ENCODE measurements around the gene ZNF416.

Gene ZNF416

DNA sequence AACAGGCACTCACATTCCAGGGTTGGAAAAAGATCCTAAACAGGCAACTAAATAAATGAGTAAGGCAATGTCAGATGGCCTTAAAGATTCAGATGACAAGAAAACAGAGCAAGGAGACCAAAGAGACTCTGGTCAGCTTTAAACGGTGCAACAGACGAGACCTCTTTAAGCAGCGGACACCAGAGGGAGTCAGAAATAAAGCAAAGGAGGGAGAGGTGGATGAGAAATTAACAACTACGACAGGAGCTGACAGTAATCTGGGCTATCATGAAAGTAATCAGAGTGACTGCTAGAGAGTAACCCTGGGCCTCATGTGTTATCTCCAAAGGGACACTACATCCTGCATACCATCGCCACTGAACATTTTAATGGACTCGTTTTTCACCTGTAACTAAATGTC, 20.2 kb downstream of the ZNF416 start:
- Histone ChIP-seq H3K4me1 (ENCODE audit: control insufficient read depth in 1 of 2, insufficient read depth in 2 of 2, low read length in 2 of 2) (peaks cover 11 to 17% of the 10 kb centered on the region in 2 donors), H3K27me3 (ENCODE audit: low read depth, low read length) (no peaks in the 10 kb centered on the region), H3K4me3 (ENCODE audit: low read depth in 1 of 2, low read length in 2 of 2) (peak overlapping the region; percentile 74 to 98), H3K27ac (ENCODE audit: low read length) (no peak overlapping the region), H3K36me3 (ENCODE audit: control insufficient read depth in 1 of 2, insufficient read depth in 2 of 2, low read length in 2 of 2) (peaks cover 27 to 30% of the 10 kb centered on the region in 2 donors), H3K9me3 (ENCODE audit: control insufficient read depth in 1 of 2, low read length in 2 of 2) (peaks cover 7 to 40% of the 10 kb centered on the region in 2 donors)

DNA sequence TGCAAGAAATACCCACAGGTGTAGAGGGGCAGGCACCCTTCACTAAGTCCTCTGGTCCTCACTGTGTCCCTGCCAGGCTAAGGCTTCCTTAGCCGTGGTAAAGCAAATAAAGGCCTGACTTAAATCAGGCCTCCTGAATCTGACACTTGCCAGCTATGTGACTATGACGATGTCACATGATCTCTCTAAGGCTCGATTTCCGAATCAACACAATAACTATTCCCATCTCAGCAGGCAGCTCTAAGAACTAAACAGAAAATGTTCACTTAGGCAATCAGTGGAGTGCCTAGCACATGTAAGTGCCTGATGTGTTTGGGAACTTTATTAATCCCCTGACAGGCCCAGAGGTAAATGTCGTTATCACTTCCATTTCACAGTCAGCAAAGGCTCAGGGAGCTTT, 21.1 kb downstream of the ZNF416 start:
- Histone ChIP-seq H3K27me3 (ENCODE audit: low read depth, low read length) (no peaks in the 10 kb centered on the region), H3K27ac (ENCODE audit: low read length) (no peak overlapping the region), H3K36me3 (ENCODE audit: control insufficient read depth in 1 of 2, insufficient read depth in 2 of 2, low read length in 2 of 2) (peaks cover 32 to 39% of the 10 kb centered on the region in 2 donors), H3K4me1 (ENCODE audit: control insufficient read depth in 1 of 2, insufficient read depth in 2 of 2, low read length in 2 of 2) (peaks cover 11 to 17% of the 10 kb centered on the region in 2 donors), H3K4me3 (ENCODE audit: low read depth in 1 of 2, low read length in 2 of 2) (peak overlapping the region; percentile 74 to 98), H3K9me3 (ENCODE audit: control insufficient read depth in 1 of 2, low read length in 2 of 2) (peaks cover 13 to 42% of the 10 kb centered on the region in 2 donors)

DNA sequence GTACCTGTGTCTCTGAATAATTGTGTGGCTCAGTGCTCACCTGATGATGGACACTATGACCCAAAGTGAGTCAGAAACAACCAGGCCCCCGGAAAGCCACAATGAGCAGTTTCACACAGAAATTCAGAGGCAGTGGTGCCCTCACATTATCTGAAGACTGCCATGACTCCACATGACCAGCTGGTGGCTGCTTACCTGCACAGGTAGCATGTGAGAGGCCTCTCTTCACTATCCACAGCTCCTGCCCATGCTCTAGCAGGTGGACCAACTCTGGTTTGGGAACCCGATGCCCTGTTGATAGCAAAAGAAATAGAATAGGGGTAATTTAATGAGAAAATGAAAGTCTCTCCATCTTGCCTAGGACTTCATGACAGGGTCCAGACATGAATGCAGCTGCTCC, 26.3 kb downstream of the ZNF416 start:
- Histone ChIP-seq H3K9me3 (ENCODE audit: control insufficient read depth in 1 of 2, low read length in 2 of 2) (peaks cover 51 to 87% of the 10 kb centered on the region in 2 donors), H3K4me1 (ENCODE audit: control insufficient read depth in 1 of 2, insufficient read depth in 2 of 2, low read length in 2 of 2) (no peaks in the 10 kb centered on the region), H3K27ac (ENCODE audit: low read length) (no peak overlapping the region), H3K4me3 (ENCODE audit: low read depth in 1 of 2, low read length in 2 of 2) (peak overlapping the region in 1 of 2 donors; percentile 38), H3K36me3 (ENCODE audit: control insufficient read depth in 1 of 2, insufficient read depth in 2 of 2, low read length in 2 of 2) (peaks cover 76 to 91% of the 10 kb centered on the region in 2 donors), H3K27me3 (ENCODE audit: low read depth, low read length) (no peaks in the 10 kb centered on the region)

DNA sequence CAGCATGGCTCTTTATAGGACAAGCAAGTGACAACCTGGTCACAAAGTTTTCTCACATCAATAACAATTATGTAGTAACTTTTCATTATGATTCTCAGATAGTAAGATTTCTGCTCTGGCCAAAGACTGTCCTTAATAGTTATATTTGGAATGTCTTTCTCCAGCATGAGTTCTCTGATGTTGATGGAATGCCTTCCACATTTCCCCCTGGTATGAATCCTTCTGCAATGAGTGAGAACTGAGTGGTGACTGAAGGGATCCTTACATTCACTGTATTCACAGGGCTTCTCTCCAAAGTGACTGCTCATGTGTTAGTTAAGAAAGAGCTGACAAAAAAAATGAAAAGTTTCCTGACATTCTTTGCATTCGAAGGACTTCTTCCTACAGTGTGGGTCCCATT, 32.2 kb downstream of the ZNF416 start:
- Histone ChIP-seq H3K4me3 (ENCODE audit: low read depth in 1 of 2, low read length in 2 of 2) (peak overlapping the region; percentile 27 to 67), H3K36me3 (ENCODE audit: control insufficient read depth in 1 of 2, insufficient read depth in 2 of 2, low read length in 2 of 2) (peaks cover 68 to 98% of the 10 kb centered on the region in 2 donors), H3K4me1 (ENCODE audit: control insufficient read depth in 1 of 2, insufficient read depth in 2 of 2, low read length in 2 of 2) (no peaks in the 10 kb centered on the region), H3K27ac (ENCODE audit: low read length) (no peak overlapping the region), H3K9me3 (ENCODE audit: control insufficient read depth in 1 of 2, low read length in 2 of 2) (peaks cover 79 to 93% of the 10 kb centered on the region in 2 donors), H3K27me3 (ENCODE audit: low read depth, low read length) (no peaks in the 10 kb centered on the region)

DNA sequence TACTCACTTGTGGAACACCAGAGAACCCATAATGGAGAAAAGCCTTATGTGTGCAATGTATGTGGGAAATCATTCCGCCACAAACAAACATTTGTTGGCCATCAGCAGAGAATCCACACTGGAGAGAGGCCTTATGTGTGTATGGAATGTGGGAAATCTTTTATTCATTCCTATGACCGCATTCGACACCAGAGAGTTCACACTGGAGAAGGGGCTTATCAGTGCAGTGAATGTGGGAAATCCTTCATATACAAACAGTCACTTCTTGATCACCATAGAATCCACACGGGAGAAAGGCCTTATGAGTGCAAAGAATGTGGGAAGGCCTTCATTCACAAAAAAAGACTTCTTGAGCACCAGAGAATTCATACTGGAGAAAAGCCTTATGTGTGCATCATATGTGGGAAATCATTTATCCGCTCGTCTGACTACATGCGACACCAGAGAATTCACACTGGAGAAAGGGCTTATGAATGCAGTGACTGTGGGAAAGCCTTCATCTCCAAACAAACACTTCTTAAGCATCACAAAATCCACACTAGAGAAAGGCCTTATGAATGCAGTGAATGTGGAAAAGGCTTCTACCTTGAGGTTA, 40.7 kb downstream of the ZNF416 start:
- Histone ChIP-seq H3K36me3 (ENCODE audit: control insufficient read depth in 1 of 2, insufficient read depth in 2 of 2, low read length in 2 of 2) (peaks cover 47 to 97% of the 10 kb centered on the region in 2 donors), H3K9me3 (ENCODE audit: control insufficient read depth in 1 of 2, low read length in 2 of 2) (peaks cover 82 to 90% of the 10 kb centered on the region in 2 donors), H3K27me3 (ENCODE audit: low read depth, low read length) (no peaks in the 10 kb centered on the region), H3K27ac (ENCODE audit: low read length) (no peak overlapping the region), H3K4me3 (ENCODE audit: low read depth in 1 of 2, low read length in 2 of 2) (peak overlapping the region; percentile 11 to 57), H3K4me1 (ENCODE audit: control insufficient read depth in 1 of 2, insufficient read depth in 2 of 2, low read length in 2 of 2) (no peaks in the 10 kb centered on the region)

DNA sequence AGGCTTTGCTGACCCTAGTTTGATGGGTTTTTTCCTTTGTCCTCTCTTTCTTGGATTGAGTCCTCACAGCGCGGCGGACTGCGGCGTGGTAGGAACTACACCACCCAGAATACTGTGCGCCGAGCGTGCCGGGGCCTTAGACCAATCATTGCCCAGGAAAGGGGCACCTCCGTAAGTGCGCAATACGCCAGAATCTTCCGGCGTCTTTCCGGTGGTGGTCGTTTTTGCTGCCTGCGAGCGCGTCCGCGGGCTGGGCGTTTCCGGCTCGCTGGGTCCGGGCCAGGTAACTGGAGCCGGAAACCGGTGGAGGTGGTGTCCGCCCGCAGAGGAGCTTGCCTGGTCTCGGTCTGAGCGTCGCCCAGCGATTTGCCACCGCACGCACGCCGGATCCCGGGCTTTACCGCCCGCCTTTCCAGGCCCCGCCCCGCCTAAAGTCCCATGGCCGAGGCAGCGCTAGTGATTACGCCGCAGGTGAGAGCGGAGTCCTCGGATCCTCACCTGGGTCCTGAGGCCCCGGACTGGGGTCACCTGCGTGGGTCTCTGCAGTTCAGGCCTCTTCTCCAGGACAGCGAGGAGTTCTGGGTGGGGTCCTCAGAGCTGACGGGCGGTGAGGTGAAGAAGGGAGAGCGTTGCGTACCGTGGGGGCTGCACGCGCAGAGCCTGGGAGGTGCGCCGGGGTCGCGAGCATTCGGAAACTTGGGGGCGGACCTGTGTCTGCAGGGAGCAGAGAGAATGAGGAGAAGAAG, 51.4 kb downstream of the ZNF416 start, which contains the start of gene ZNF549:
Gene ZNF549 (plus strand): TSS at position 221 of the 746 bp plus-strand sequence. CDS start 218 bp downstream, at position 439.
- H3K27ac ChIP-seq (ENCODE audit: low read length), result peak within 1 kb of the TSS; percentile 41
- peaks cover 0 to 9% of the 10 kb centered on the region in 2 donors for H3K4me1 ChIP-seq (ENCODE audit: control insufficient read depth in 1 of 2, insufficient read depth in 2 of 2, low read length in 2 of 2)

More for the DNA sequence above, 51.4 kb downstream of the ZNF416 start, which contains the start of gene ZNF549:
- Histone ChIP-seq H3K4me3 (ENCODE audit: low read depth in 1 of 2, low read length in 2 of 2) (peak within 1 kb of the TSS; percentile 86 to 88), H3K36me3 (ENCODE audit: control insufficient read depth in 1 of 2, insufficient read depth in 2 of 2, low read length in 2 of 2) (peaks cover 17 to 24% of the 10 kb centered on the region in 2 donors), H3K9me3 (ENCODE audit: control insufficient read depth in 1 of 2, low read length in 2 of 2) (peaks cover 19 to 22% of the 10 kb centered on the region in 2 donors), H3K27me3 (ENCODE audit: low read depth, low read length) (no peaks in the 10 kb centered on the region)

All from muscle layer of duodenum (tissue), 2 donors.